CD14-positive monocyte (primary cell): ENCODE data around the gene TRAPPC6A. TPM values are rescaled to one million over a fixed set of nuclear protein-coding genes. Genes with fewer than 3 reads are reported as not detected.
A peak's percentile ranks its signal among the peaks of the same experiment; 100 is the strongest.

Source experiments
- DNase-seq, 3 donors: peaks; one replicate each; pipeline ENCODE4 v3.0.0-alpha.2; 2011 to 2022
- H2AFZ ChIP-seq: 2 replicates; pipeline ENCODE4 v1.6.0; 2012; ENCODE audit warnings: mild to moderate bottlenecking, low read depth, low read length, inconsistent platforms; ENCODE audit not compliant: insufficient read depth, poor library complexity, severe bottlenecking
- H3K27ac ChIP-seq, 2 donors: 1 replicate in 1 of 2; 2 replicates in 1 of 2; pipeline ENCODE4 v1.5.1; 2012 to 2013; ENCODE audit warnings: low read length in 2 of 2, control low read depth in 1 of 2, inconsistent platforms in 1 of 2, low read depth in 1 of 2, mild to moderate bottlenecking in 1 of 2
- H3K27me3 ChIP-seq, 2 donors: one replicate each; pipeline versions ENCODE4 v1.6.0 to v1.6.1; 2011 to 2013; ENCODE audit warnings: low read length in 2 of 2; ENCODE audit not compliant: control insufficient read depth in 2 of 2, insufficient read depth in 2 of 2
- H3K36me3 ChIP-seq, 2 donors: replicated peaks in 1 of 2; 1 replicate in 1 of 2; 2 replicates in 1 of 2; pipeline versions ENCODE4 v1.5.1 to v1.6.1; 2012 to 2013; ENCODE audit warnings: low read length in 2 of 2, control low read depth in 1 of 2, inconsistent platforms in 1 of 2, mild to moderate bottlenecking in 1 of 2; ENCODE audit not compliant: insufficient read depth in 2 of 2, control insufficient read depth in 1 of 2
- H3K4me1 ChIP-seq, 2 donors: 1 replicate in 1 of 2; 2 replicates in 1 of 2; pipeline versions ENCODE4 v1.5.1 to v1.6.1; 2012 to 2013; ENCODE audit warnings: low read length in 2 of 2, control low read depth in 1 of 2, inconsistent platforms in 1 of 2, mild to moderate bottlenecking in 1 of 2, moderate library complexity in 1 of 2; ENCODE audit not compliant: insufficient read depth in 2 of 2, control insufficient read depth in 1 of 2
- H3K4me2 ChIP-seq: replicated peaks from 2 replicates; pipeline ENCODE3; 2012; ENCODE audit warnings: low read length, moderate library complexity, mild to moderate bottlenecking; ENCODE audit not compliant: poor library complexity, severe bottlenecking; ENCODE audit errors: extremely low read depth
- H3K4me3 ChIP-seq, 3 experiments: fragments of 200-600 bp in 1 of 3; sonication (generic) in 1 of 3; replicated peaks in 1 of 3; 1 replicate in 2 of 3; 2 replicates in 1 of 3; pipeline ENCODE4 v1.5.1; 2011 to 2013; ENCODE audit warnings: low read length in 3 of 3, mild to moderate bottlenecking in 3 of 3, control low read depth in 2 of 3, low read depth in 2 of 3, inconsistent platforms in 1 of 3, moderate library complexity in 1 of 3
- H3K79me2 ChIP-seq: 2 replicates; pipeline ENCODE4 v1.6.0; 2012; ENCODE audit warnings: mild to moderate bottlenecking, control low read depth, inconsistent platforms, low read length, moderate library complexity; ENCODE audit not compliant: insufficient read depth
- H3K9ac ChIP-seq: 2 replicates; pipeline ENCODE4 v1.6.0; 2017; ENCODE audit warnings: low read length, mild to moderate bottlenecking; ENCODE audit not compliant: insufficient read depth, poor library complexity, severe bottlenecking
- H3K9me3 ChIP-seq, 2 donors: replicated peaks in 1 of 2; 1 replicate in 1 of 2; 2 replicates in 1 of 2; pipeline versions ENCODE4 v1.5.1 to v1.6.1; 2012 to 2013; ENCODE audit warnings: low read length in 2 of 2, control low read depth in 1 of 2; ENCODE audit not compliant: control insufficient read depth in 1 of 2, insufficient read depth in 1 of 2
- H4K20me1 ChIP-seq: 2 replicates; pipeline ENCODE4 v1.6.0; 2012; ENCODE audit warnings: mild to moderate bottlenecking, low read length, control low read depth, moderate library complexity; ENCODE audit not compliant: insufficient read depth
- H3K27ac Mint-ChIP-seq, 7 donors: one replicate each; pipeline ENCODE4 v1.8.0; 2020; ENCODE audit warnings: mild to moderate bottlenecking in 7 of 7, mixed read lengths in 7 of 7, moderate library complexity in 6 of 7, inconsistent platforms in 2 of 7
- H3K27me3 Mint-ChIP-seq, 3 donors: one replicate each; pipeline ENCODE4 v1.8.0; 2021 to 2022; ENCODE audit warnings: low read depth in 3 of 3, mild to moderate bottlenecking in 3 of 3, mixed read lengths in 3 of 3, moderate library complexity in 3 of 3, inconsistent platforms in 1 of 3
- H3K36me3 Mint-ChIP-seq, 2 donors: one replicate each; pipeline ENCODE4 v1.8.0; 2020; ENCODE audit warnings: mixed read lengths in 2 of 2, inconsistent platforms in 1 of 2, mild to moderate bottlenecking in 1 of 2
- H3K4me1 Mint-ChIP-seq: one replicate; pipeline ENCODE4 v1.8.0; 2020; ENCODE audit warnings: mild to moderate bottlenecking, mixed read lengths
- H3K4me3 Mint-ChIP-seq, 2 donors: one replicate each; pipeline ENCODE4 v1.8.0; 2020; ENCODE audit warnings: mild to moderate bottlenecking in 2 of 2, mixed read lengths in 2 of 2, moderate library complexity in 1 of 2
- H3K9me3 Mint-ChIP-seq, 7 donors: one replicate each; pipeline ENCODE4 v1.8.0; 2020 to 2022; ENCODE audit warnings: mixed read lengths in 7 of 7, mild to moderate bottlenecking in 6 of 7, moderate library complexity in 6 of 7, inconsistent platforms in 2 of 7
- WGBS: methylation state at CpG from one replicate; pipeline ENCODE4 v1.1.5; 2013; ENCODE audit warnings: missing lambda C conversion rate; ENCODE audit not compliant: insufficient coverage; 5-methylcytosine and 5-hydroxymethylcytosine counted together
- intact Hi-C, 2 donors: fragments of 100-400 bp; cut with micrococcal nuclease; formaldehyde crosslinking; loops; one replicate each; pipeline versions ENCODE4 v1.15.0 to v1.15.1; 2023
- polyA plus RNA-seq, 3 donors: library from polyadenylated mRNA; depleted of rRNA in 1 of 3; unstranded in 2 of 3; stranded (reverse) in 1 of 3; fragments of 300-500 nt in 2 of 3; fragments of >200 nt in 1 of 3; fragmentation: Illumina TruSeq in 2 of 3; gene quantifications; 1 replicate in 2 of 3; 2 replicates in 1 of 3; pipeline ENCODE4 v1.2.3, GENCODE V29; 2012 to 2021
- TF ChIP-seq, protein P1 (sequence below): fragments of 200-600 bp; IDR thresholded peaks from one replicate; pipeline ENCODE4 v1.8.0; 2022; ENCODE audit warnings: antibody characterized with exemption, mild to moderate bottlenecking

Gene TRAPPC6A
- polyA plus RNA-seq, 3 donors: 49.7 to 82.7 (median 63.4) TPM

DNA sequence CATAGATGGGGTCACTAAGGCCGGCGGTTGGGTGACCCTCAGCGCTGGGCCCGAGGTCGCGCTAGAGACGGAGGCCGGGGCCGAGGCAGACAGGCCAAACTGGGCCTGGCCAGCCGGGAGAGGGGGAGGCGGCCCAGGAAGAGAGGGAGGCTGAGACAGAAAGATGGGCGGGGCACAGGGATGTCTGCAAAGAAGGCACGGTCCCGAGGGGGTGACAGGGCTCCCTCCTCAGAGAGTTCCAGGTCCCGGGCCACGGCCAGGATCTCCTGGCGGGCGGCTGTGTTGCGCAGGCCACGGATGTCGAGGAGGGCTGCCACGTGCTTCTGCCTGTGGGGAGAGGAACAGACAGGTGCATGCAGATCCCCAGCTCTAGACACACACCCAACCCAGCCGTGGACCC is 35.0 kb upstream of the TRAPPC6A start:
- no peak overlapping the region for H3K9ac ChIP-seq
- Mint-ChIP-seq H3K9me3 (peaks cover 0 to 7% (median 2%) of the 10 kb centered on the region in 7 donors), H3K27me3 (peaks cover 61 to 73% (median 61%) of the 10 kb centered on the region in 3 donors), H3K4me1 (peaks cover 20% of the 10 kb centered on the region), H3K27ac (no peak overlapping the region), H3K36me3 (peaks cover 0 to 2% of the 10 kb centered on the region in 2 donors), H3K4me3 (no peak overlapping the region)
- no peak for DNase-seq
- no peaks in the 10 kb centered on the region for H4K20me1 ChIP-seq
- no peak overlapping the region for H3K4me3 ChIP-seq
- no peaks in the 10 kb centered on the region for H3K9me3 ChIP-seq
- TF ChIP-seq, protein P1, sequence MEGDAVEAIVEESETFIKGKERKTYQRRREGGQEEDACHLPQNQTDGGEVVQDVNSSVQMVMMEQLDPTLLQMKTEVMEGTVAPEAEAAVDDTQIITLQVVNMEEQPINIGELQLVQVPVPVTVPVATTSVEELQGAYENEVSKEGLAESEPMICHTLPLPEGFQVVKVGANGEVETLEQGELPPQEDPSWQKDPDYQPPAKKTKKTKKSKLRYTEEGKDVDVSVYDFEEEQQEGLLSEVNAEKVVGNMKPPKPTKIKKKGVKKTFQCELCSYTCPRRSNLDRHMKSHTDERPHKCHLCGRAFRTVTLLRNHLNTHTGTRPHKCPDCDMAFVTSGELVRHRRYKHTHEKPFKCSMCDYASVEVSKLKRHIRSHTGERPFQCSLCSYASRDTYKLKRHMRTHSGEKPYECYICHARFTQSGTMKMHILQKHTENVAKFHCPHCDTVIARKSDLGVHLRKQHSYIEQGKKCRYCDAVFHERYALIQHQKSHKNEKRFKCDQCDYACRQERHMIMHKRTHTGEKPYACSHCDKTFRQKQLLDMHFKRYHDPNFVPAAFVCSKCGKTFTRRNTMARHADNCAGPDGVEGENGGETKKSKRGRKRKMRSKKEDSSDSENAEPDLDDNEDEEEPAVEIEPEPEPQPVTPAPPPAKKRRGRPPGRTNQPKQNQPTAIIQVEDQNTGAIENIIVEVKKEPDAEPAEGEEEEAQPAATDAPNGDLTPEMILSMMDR: no peak
- intact Hi-C loops: no loop called here
- peaks cover 17 to 53% of the 10 kb centered on the region in 2 donors for H3K27me3 ChIP-seq
- H3K4me1 ChIP-seq: peaks cover 0 to 10% of the 10 kb centered on the region in 2 donors
- WGBS: 91% methylated on average over 19 of the region's 23 CpGs
- H3K27ac ChIP-seq: no peak overlapping the region
- no peaks in the 10 kb centered on the region for H3K79me2 ChIP-seq
- H3K4me2 ChIP-seq: no peak overlapping the region
- H3K36me3 ChIP-seq: no peaks in the 10 kb centered on the region
- H2AFZ ChIP-seq: no peak overlapping the region

- Histone ChIP-seq H4K20me1 (no peaks in the 10 kb centered on the region), H3K27me3 (peaks cover 12 to 42% of the 10 kb centered on the region in 2 donors)
- peaks cover 0 to 2% of the 10 kb centered on the region in 2 donors for H3K36me3 Mint-ChIP-seq
Measured at GRCh38 chr19:45211751-45212381, 33.8 kb upstream of the TRAPPC6A start.

More at GRCh38 chr19:45211751-45212381, 33.8 kb upstream of the TRAPPC6A start:
- Mint-ChIP-seq H3K27ac (no peak overlapping the region), H3K4me3 (peak overlapping the region in 1 of 2 donors; percentile 60), H3K9me3 (peaks cover 0 to 4% (median 2%) of the 10 kb centered on the region in 7 donors), H3K27me3 (peaks cover 50 to 63% (median 52%) of the 10 kb centered on the region in 3 donors), H3K4me1 (peaks cover 20% of the 10 kb centered on the region)
- Histone ChIP-seq H3K79me2 (no peaks in the 10 kb centered on the region), H3K4me1 (peaks cover 0 to 10% of the 10 kb centered on the region in 2 donors), H3K9ac (peak overlapping the region; percentile 42), H3K4me3 (no peak overlapping the region), H3K4me2 (peak overlapping the region; percentile 34), H3K27ac (no peak overlapping the region), H3K36me3 (no peaks in the 10 kb centered on the region), H2AFZ (peak overlapping the region; percentile 30), H3K9me3 (no peaks in the 10 kb centered on the region)
- DNase-seq: no peak
- WGBS: 3% methylated on average over 6 of the region's 17 CpGs
- intact Hi-C loops: no loop called here
- TF ChIP-seq, protein P1: no peak
